GM12878 (cell line): ENCODE results near the gene HOXB3. TPM values are rescaled to one million over a fixed set of nuclear protein-coding genes. Genes with fewer than 3 reads are reported as not detected.

Experiments used
- BCL3 ChIP-seq: IDR thresholded peaks from 2 replicates; pipeline ENCODE4 v1.6.1; 2011; ENCODE audit warnings: borderline replicate concordance, low read depth, mild to moderate bottlenecking, moderate library complexity, low read length; ENCODE audit not compliant: insufficient read depth, poor library complexity, severe bottlenecking
- CBX5 ChIP-seq: sonication (generic); IDR thresholded peaks from 2 replicates; pipeline ENCODE4 v1.6.1; 2016; ENCODE audit warnings: low read depth, moderate library complexity, mild to moderate bottlenecking, inconsistent platforms
- CREB1 ChIP-seq: IDR thresholded peaks from 2 replicates; pipeline ENCODE4 v1.6.1; 2012; ENCODE audit warnings: low read depth, mild to moderate bottlenecking, inconsistent platforms
- CREM ChIP-seq: IDR thresholded peaks from 2 replicates; pipeline ENCODE4 v1.6.1; 2014; ENCODE audit warnings: antibody characterized with exemption, low read depth
- DPF2 ChIP-seq: fragments of 450-650 bp; IDR thresholded peaks from 2 replicates; pipeline ENCODE4 v1.6.1; 2017; ENCODE audit warnings: mild to moderate bottlenecking
- HDGF ChIP-seq: fragments of 450-650 bp; IDR thresholded peaks from 2 replicates; pipeline ENCODE4 v1.6.1; 2016; ENCODE audit warnings: antibody characterized with exemption
- IKZF1 ChIP-seq: fragments of 450-650 bp; conservative IDR thresholded peaks from 2 replicates; pipeline ENCODE4 v1.6.1; 2017; ENCODE audit warnings: antibody characterized with exemption, mild to moderate bottlenecking
- IRF4 ChIP-seq: IDR thresholded peaks from 2 replicates; pipeline ENCODE4 v1.6.1; 2011; ENCODE audit warnings: low read depth, low read length
- MTA3 ChIP-seq: IDR thresholded peaks from 2 replicates; pipeline ENCODE4 v1.6.1; 2012; ENCODE audit warnings: low read length, inconsistent platforms, borderline replicate concordance
- NFIC ChIP-seq: IDR thresholded peaks from 2 replicates; pipeline ENCODE4 v1.6.1; 2012; ENCODE audit warnings: low read depth, mild to moderate bottlenecking, inconsistent platforms, low read length, moderate library complexity
- NR2C1 ChIP-seq: fragments of 450-650 bp; IDR thresholded peaks from 2 replicates; pipeline ENCODE4 v1.6.1; 2017; ENCODE audit warnings: antibody characterized with exemption, mild to moderate bottlenecking, moderate library complexity
- PML ChIP-seq: IDR thresholded peaks from 2 replicates; pipeline ENCODE4 v1.6.1; 2012; ENCODE audit warnings: low read length, inconsistent platforms
- POLR2A ChIP-seq: IDR thresholded peaks from 2 replicates; pipeline ENCODE4 v1.6.1; 2011; ENCODE audit warnings: low read depth, mild to moderate bottlenecking, low read length
- POU2F2 ChIP-seq: IDR thresholded peaks from 3 replicates; pipeline ENCODE4 v1.6.1; 2011; ENCODE audit warnings: low read depth, mild to moderate bottlenecking, low read length, borderline replicate concordance
- RAD51 ChIP-seq: fragments of 450-650 bp; IDR thresholded peaks from 2 replicates; pipeline ENCODE4 v1.6.1; 2016; ENCODE audit warnings: moderate library complexity, mild to moderate bottlenecking, inconsistent platforms
- SMAD5 ChIP-seq: IDR thresholded peaks from 2 replicates; pipeline ENCODE4 v1.6.1; 2016; ENCODE audit warnings: antibody characterized with exemption, low read depth
- SP1 ChIP-seq: IDR thresholded peaks from one replicate; pipeline ENCODE4 v1.6.1; 2011; ENCODE audit warnings: low read depth, low read length
- SRF ChIP-seq, 2 experiments: IDR thresholded peaks; 2 replicates each; pipeline ENCODE4 v1.6.1; 2011; ENCODE audit warnings: low read depth in 2 of 2, low read length in 2 of 2, mild to moderate bottlenecking in 1 of 2, moderate library complexity in 1 of 2
- TAF1 ChIP-seq: IDR thresholded peaks from 2 replicates; pipeline ENCODE4 v1.6.1; 2011; ENCODE audit warnings: mild to moderate bottlenecking, low read depth, low read length, borderline replicate concordance
- TCF3 ChIP-seq: IDR thresholded peaks from 2 replicates; pipeline ENCODE4 v1.6.1; 2012; ENCODE audit warnings: low read depth, mild to moderate bottlenecking, low read length, borderline replicate concordance; ENCODE audit not compliant: insufficient read depth
- ZBED1 ChIP-seq: IDR thresholded peaks from 2 replicates; pipeline ENCODE4 v1.6.1; 2016; ENCODE audit warnings: borderline replicate concordance
- ZNF622 ChIP-seq: fragments of 450-650 bp; IDR thresholded peaks from 2 replicates; pipeline ENCODE4 v1.6.1; 2017; ENCODE audit warnings: mild to moderate bottlenecking, inconsistent platforms
- polyA plus RNA-seq, 11 experiments: library from polyadenylated mRNA; depleted of rRNA in 4 of 11; unstranded in 6 of 11; stranded (reverse) in 5 of 11; fragments of >200 nt; fragmentation: Nextera tagmentation in 4 of 11; fragmentation: Illumina TruSeq in 1 of 11; extraction: Ambion mirVana in 4 of 11; extraction: Trizol in 1 of 11; gene quantifications; 1 replicate in 1 of 11; 2 replicates in 10 of 11; pipeline versions ENCODE4 v1.2.1 to v1.2.3, GENCODE V29; 2011 to 2016; ENCODE audit warnings: inconsistent platforms in 2 of 11, missing spikeins in 2 of 11, low read depth in 1 of 11
- total RNA-seq, 4 experiments: library from RNA; depleted of rRNA in 3 of 4; stranded (reverse); fragments of >200 nt in 3 of 4; fragmentation: Illumina TruSeq in 1 of 4; extraction: Trizol in 1 of 4; gene quantifications; 2 replicates each; pipeline versions ENCODE4 v1.2.1 to v1.2.3, GENCODE V29; 2013 to 2021
- TF ChIP-seq, protein P1 (sequence below): fragments of 450-650 bp; IDR thresholded peaks from 2 replicates; pipeline ENCODE4 v1.6.1; 2016; ENCODE audit warnings: mild to moderate bottlenecking
- TF ChIP-seq, protein P2 (sequence below): fragments of 450-650 bp; IDR thresholded peaks from 2 replicates; pipeline ENCODE4 v1.6.1; 2018; ENCODE audit warnings: mild to moderate bottlenecking, low read depth, moderate library complexity; ENCODE audit not compliant: partially characterized antibody
- TF ChIP-seq, protein P3 (sequence below): fragments of 450-650 bp; IDR thresholded peaks from 2 replicates; pipeline ENCODE4 v1.6.1; 2014; ENCODE audit warnings: mild to moderate bottlenecking
- TF ChIP-seq, protein P4 (sequence below): fragments of 450-650 bp; IDR thresholded peaks from 2 replicates; pipeline ENCODE4 v1.6.1; 2017; ENCODE audit warnings: low read depth, mild to moderate bottlenecking, moderate library complexity

The HOXB3 gene
- total and polyA plus RNA-seq, 10 of the 15 experiments (the other 5 are each of a cell fraction or from before 2014, with no cell fraction given) = 0.19 to 7.7 (median 2.9) TPM

GRCh38 chr17:48541577-48542113, 48.4 kb downstream of the HOXB3 start (continued):
- TF ChIP-seq, protein P1, sequence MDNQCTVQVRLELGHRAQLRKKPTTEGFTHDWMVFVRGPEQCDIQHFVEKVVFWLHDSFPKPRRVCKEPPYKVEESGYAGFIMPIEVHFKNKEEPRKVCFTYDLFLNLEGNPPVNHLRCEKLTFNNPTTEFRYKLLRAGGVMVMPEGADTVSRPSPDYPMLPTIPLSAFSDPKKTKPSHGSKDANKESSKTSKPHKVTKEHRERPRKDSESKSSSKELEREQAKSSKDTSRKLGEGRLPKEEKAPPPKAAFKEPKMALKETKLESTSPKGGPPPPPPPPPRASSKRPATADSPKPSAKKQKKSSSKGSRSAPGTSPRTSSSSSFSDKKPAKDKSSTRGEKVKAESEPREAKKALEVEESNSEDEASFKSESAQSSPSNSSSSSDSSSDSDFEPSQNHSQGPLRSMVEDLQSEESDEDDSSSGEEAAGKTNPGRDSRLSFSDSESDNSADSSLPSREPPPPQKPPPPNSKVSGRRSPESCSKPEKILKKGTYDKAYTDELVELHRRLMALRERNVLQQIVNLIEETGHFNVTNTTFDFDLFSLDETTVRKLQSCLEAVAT = peak; percentile 86
- TF ChIP-seq CBX5 (no peak), MTA3 (no peak), ZNF622 (no peak), IRF4 (no peak), TCF3 (no peak), ZBED1 (no peak), SMAD5 (no peak), POU2F2 (0 out of 3 replicates have a peak, but pooled peaks have one; percentile 7), NFIC (no peak), SP1 (no peak), HDGF (no peak), IKZF1 (peak; percentile 73), POLR2A (0 out of 2 replicates have a peak, but pooled peaks have one; percentile 34), TAF1 (no peak), RAD51 (no peak), PML (no peak), CREM (no peak), CREB1 (no peak), BCL3 (no peak), NR2C1 (no peak), SRF (IDR thresholded peaks at IDR 0.05; ENCODE audit: low read depth in 2 of 2, low read length in 2 of 2) (no peak), DPF2 (0 out of 2 replicates have a peak, but pooled peaks have one; percentile 0)
- TF ChIP-seq, protein P2, sequence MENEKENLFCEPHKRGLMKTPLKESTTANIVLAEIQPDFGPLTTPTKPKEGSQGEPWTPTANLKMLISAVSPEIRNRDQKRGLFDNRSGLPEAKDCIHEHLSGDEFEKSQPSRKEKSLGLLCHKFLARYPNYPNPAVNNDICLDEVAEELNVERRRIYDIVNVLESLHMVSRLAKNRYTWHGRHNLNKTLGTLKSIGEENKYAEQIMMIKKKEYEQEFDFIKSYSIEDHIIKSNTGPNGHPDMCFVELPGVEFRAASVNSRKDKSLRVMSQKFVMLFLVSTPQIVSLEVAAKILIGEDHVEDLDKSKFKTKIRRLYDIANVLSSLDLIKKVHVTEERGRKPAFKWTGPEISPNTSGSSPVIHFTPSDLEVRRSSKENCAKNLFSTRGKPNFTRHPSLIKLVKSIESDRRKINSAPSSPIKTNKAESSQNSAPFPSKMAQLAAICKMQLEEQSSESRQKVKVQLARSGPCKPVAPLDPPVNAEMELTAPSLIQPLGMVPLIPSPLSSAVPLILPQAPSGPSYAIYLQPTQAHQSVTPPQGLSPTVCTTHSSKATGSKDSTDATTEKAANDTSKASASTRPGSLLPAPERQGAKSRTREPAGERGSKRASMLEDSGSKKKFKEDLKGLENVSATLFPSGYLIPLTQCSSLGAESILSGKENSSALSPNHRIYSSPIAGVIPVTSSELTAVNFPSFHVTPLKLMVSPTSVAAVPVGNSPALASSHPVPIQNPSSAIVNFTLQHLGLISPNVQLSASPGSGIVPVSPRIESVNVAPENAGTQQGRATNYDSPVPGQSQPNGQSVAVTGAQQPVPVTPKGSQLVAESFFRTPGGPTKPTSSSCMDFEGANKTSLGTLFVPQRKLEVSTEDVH = no peak
- TF ChIP-seq, protein P3, sequence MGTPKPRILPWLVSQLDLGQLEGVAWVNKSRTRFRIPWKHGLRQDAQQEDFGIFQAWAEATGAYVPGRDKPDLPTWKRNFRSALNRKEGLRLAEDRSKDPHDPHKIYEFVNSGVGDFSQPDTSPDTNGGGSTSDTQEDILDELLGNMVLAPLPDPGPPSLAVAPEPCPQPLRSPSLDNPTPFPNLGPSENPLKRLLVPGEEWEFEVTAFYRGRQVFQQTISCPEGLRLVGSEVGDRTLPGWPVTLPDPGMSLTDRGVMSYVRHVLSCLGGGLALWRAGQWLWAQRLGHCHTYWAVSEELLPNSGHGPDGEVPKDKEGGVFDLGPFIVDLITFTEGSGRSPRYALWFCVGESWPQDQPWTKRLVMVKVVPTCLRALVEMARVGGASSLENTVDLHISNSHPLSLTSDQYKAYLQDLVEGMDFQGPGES = no peak
- TF ChIP-seq, protein P4, sequence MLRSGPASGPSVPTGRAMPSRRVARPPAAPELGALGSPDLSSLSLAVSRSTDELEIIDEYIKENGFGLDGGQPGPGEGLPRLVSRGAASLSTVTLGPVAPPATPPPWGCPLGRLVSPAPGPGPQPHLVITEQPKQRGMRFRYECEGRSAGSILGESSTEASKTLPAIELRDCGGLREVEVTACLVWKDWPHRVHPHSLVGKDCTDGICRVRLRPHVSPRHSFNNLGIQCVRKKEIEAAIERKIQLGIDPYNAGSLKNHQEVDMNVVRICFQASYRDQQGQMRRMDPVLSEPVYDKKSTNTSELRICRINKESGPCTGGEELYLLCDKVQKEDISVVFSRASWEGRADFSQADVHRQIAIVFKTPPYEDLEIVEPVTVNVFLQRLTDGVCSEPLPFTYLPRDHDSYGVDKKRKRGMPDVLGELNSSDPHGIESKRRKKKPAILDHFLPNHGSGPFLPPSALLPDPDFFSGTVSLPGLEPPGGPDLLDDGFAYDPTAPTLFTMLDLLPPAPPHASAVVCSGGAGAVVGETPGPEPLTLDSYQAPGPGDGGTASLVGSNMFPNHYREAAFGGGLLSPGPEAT = peak; percentile 48
